Spinal cord (tissue), 10 donors: ENCODE measurements around the gene ELOVL5. TPM values are rescaled to one million over a fixed set of nuclear protein-coding genes. Genes with fewer than 3 reads are reported as not detected.

ENCODE experiments used
- DNase-seq, 6 donors: peaks; one replicate each; pipeline versions ENCODE4 v3.0.0 to v3.0.0-alpha.2; 2013 to 2015; ENCODE audit warnings: low spot score in 6 of 6, low read depth in 4 of 6
- H3K27ac ChIP-seq: one replicate; pipeline ENCODE4 v1.5.1; 2013; ENCODE audit warnings: low read depth, low read length, control low read depth
- H3K27me3 ChIP-seq: one replicate; pipeline ENCODE4 v1.6.1; 2013; ENCODE audit warnings: low read length; ENCODE audit not compliant: control insufficient read depth, insufficient read depth
- H3K36me3 ChIP-seq: one replicate; pipeline ENCODE4 v1.6.1; 2013; ENCODE audit warnings: low read length; ENCODE audit not compliant: control insufficient read depth, insufficient read depth
- H3K4me1 ChIP-seq: one replicate; pipeline ENCODE4 v1.6.1; 2013; ENCODE audit warnings: low read length; ENCODE audit not compliant: control insufficient read depth, insufficient read depth
- H3K4me3 ChIP-seq: one replicate; pipeline ENCODE4 v1.5.1; 2013; ENCODE audit warnings: low read depth, low read length, control low read depth
- H3K9me3 ChIP-seq: one replicate; pipeline ENCODE4 v1.6.1; 2013; ENCODE audit warnings: low read length; ENCODE audit not compliant: control insufficient read depth, insufficient read depth
- WGBS: methylation state at CpG from one replicate; pipeline ENCODE4 v1.1.5; 2013; ENCODE audit warnings: missing lambda C conversion rate; ENCODE audit not compliant: insufficient coverage; 5-methylcytosine and 5-hydroxymethylcytosine counted together
- polyA plus RNA-seq, 2 donors: library from polyadenylated mRNA; unstranded; fragments of 120-200 nt; gene quantifications; one replicate each; pipeline ENCODE4 v1.2.1, GENCODE V29; 2013; ENCODE audit not compliant: insufficient read length in 2 of 2
- total RNA-seq, 2 donors: library from RNA; depleted of rRNA in 1 of 2; stranded (reverse); fragments of 120-200 nt in 1 of 2; fragments of >200 nt in 1 of 2; gene quantifications; one replicate each; pipeline versions ENCODE4 v1.2.3 to v1.2.4, GENCODE V29; 2013 to 2014
- donor health status: healthy.

ELOVL5 gene
- total and polyA plus RNA-seq, 4 donors: 65.0 to 99.5 (median 87.6) TPM

DNA sequence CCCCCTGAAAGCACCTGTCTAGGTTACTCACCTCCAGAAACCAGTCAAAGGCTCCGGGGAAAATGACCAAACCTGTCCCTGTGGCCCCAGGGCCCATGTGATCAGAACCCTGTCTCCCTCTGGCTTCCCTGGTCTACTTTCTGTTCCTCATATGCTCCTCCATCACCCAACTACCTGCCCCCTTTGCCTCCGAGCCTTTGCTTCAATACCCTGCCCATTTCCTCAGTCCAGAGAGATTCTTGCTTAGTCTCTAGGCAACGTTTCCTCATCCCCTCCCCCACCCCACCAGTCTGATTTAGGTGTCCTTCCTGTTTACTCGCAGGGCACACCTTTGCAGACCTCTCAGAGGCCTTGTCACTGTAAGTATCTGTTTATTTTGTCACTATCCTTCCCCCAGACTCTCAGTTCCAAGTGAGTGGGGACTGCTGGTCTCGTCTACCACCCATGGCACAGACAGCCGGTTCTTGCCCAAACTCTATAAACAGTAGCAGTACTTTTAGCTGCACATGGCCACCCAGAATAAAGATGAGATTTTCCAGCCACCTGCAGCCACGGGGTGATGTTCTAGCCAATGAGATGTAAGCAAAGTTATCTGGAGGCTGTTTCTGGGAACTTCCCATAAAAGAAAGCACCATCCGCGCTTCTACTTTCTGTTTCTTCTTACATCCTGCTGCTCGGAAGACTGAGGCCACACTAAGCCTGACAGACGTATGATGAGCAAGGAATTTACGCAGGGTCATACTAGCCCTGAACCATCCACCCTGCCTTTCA lies 13.3 kb downstream of the ELOVL5 start:
- 69% methylated on average over 9 of the region's 12 CpGs for WGBS
- DNase-seq: no peak
- Histone ChIP-seq H3K4me3 (no peak overlapping the region), H3K36me3 (no peaks in the 10 kb centered on the region), H3K27me3 (no peaks in the 10 kb centered on the region), H3K4me1 (no peaks in the 10 kb centered on the region), H3K9me3 (no peaks in the 10 kb centered on the region), H3K27ac (no peak overlapping the region)

DNA sequence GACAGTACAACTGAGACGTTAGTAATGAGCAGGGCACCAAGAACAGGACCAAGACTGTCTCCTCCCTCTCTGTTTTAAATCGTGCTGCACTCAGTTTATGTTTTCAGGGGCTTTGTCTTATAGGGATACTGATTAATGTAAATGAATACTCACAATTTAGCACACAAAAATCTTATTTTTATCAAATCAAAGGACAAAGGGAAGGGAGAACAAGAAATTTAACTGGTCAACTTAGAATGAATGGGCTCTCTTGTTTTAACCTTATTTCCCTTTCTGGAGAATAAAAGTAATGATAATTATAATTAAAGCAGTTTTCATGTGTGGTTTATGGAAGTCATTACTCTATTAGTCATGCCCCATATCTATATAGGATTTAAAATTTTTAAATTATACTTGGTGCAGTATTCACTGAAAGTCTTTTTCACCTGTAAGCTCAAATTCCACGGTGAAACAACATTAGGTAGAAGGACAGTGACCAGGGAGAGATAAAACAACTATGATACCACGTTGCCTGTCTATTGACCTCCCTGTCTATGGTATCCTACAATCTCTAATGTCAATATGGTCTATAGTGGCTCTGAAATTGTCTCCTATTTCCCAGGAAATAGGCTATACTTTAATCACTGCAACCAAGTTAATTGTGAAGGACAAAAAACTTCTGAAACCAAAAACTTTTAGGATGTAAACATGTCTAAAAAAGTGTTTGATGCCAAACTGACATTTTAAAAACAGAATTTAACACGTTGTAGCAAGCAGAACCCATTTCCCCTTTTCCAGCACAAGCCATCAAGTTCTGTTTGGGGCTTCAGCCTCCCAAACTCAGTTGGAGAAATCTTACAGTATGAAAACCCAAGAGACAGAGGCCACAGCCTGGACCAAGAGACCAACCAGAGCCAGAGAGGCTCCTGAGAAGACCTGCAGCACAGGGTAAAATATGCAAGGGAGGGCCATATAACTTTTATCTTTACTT lies 15.0 kb downstream of the ELOVL5 start:
- Histone ChIP-seq H3K27me3 (no peaks in the 10 kb centered on the region), H3K27ac (no peak overlapping the region), H3K4me1 (no peaks in the 10 kb centered on the region), H3K4me3 (no peak overlapping the region), H3K9me3 (no peaks in the 10 kb centered on the region), H3K36me3 (no peaks in the 10 kb centered on the region)
- DNase-seq: no peak
- 79% methylated on average over 2 of the region's 5 CpGs for WGBS

DNA sequence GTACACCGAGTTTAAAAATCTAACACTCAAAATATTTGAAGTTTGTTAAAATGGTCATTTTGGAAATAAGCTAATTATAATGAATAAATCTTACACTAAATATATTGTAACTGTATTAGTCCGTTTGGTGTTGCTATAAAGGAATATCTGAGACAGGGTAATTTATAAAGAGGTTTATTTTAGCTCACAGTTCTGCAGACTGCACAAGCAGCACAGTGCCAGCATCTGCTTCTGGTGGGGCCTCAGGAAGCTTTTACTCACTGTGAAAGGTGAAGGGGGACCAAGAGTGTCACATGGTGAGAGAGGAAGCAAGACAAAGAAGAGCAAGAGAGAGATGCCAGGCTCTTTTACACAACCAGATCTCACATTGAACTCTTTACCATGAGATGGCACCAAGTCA lies 17.1 kb downstream of the ELOVL5 start:
- Histone ChIP-seq H3K4me3 (no peak overlapping the region), H3K9me3 (no peaks in the 10 kb centered on the region), H3K36me3 (no peaks in the 10 kb centered on the region), H3K27me3 (no peaks in the 10 kb centered on the region), H3K4me1 (no peaks in the 10 kb centered on the region), H3K27ac (no peak overlapping the region)
- WGBS: no CpG with 5 or more reads among the region's 2 CpGs
- DNase-seq: no peak

DNA sequence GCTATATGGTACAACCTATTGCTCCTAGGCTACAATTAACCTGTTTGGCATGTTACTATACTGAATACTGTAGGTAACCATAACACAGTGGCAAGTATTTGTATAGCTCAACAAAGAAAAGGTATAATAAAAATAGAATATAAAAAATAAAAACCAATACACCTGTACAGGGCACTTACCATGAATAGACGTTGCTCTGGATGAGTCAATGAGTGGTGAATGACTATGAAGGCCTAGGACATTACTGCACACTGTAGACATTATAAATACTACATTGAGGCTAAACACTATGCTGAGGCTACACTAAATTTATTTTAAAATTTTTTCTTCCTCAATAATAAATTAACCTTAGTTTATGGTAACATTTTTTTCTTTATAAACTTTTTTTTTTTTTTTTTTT lies 18.6 kb downstream of the ELOVL5 start:
- no CpG with 5 or more reads among the region's 1 CpG for WGBS

DNA sequence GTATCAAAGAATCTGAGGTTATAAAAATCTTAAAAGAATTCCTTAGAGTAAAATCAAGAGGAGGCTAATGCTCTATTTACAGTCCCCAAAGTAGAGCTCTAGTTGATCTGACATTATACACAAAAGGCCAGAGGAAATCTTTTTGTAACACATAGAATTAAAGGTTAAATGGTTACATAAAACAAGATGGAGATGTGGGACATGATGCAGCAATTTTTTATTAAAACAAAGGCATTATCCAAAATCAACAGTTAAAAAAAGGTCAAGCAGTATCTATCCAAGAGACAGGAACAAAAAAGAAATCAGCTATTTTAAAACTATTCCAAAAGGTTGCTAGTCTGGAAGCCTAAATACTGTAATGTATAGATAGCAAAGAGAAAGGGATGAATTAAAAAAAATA lies 20.4 kb downstream of the ELOVL5 start:
- H3K27ac ChIP-seq: no peak overlapping the region
- DNase-seq: no peak
- H3K9me3 ChIP-seq: no peaks in the 10 kb centered on the region
- H3K4me1 ChIP-seq: no peaks in the 10 kb centered on the region
- H3K27me3 ChIP-seq: no peaks in the 10 kb centered on the region
- H3K36me3 ChIP-seq: no peaks in the 10 kb centered on the region
- H3K4me3 ChIP-seq: no peak overlapping the region

More for the DNA sequence above, 18.6 kb downstream of the ELOVL5 start:
- Histone ChIP-seq H3K9me3 (no peaks in the 10 kb centered on the region), H3K4me1 (no peaks in the 10 kb centered on the region), H3K27me3 (no peaks in the 10 kb centered on the region), H3K36me3 (no peaks in the 10 kb centered on the region), H3K4me3 (no peak overlapping the region), H3K27ac (no peak overlapping the region)
- DNase-seq: no peak

DNA sequence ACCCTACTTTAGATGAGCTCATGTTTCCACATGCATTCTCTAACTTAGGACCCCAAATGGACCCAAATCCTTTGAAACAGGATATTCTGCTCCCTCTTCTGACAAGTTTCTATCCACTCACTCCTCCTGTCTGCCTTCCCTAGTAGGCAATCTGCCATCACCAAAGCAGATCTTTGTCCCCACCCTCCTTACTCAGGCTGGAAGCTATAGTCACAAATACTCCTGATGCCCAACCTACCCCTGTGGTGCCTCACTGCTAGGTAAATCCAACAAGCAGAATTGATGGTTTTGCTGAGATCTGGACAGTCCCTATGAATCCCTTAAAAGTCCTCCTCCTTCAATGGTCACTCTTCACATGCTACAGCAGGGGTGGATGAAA lies 21.7 kb downstream of the ELOVL5 start:
- Histone ChIP-seq H3K4me3 (no peak overlapping the region), H3K27ac (no peak overlapping the region), H3K4me1 (no peaks in the 10 kb centered on the region), H3K9me3 (no peaks in the 10 kb centered on the region), H3K36me3 (no peaks in the 10 kb centered on the region), H3K27me3 (no peaks in the 10 kb centered on the region)
- DNase-seq: no peak

DNA sequence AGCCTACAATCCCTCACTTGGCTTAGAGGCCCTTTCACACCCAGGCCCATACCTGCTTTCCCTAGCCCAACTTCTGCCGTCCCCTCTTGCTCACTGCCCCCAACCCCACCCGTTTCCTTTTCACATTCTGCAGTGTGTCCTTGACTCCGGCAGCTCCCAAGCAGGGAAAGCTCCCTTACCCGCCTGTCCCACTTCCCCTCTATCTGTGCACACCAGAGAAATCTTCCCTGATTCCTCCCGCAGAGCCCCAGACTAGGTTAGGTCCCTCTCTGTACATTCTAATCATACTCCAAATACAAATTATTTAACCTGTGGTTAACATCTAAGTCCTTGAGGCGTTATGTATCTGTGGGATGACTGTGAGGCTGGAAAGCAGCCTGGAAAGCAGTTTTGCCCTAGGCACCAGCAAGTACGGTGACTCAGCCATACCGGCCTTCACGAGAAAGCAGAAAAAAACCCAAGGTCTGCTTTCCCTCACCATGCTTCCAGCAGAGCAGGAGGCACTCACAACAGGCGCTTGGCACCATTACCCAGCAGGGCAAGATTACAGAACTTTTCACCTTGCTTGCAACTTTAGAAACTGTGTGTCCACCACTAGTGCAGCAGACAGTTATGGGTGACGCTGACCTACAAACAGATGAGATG lies 22.3 kb downstream of the ELOVL5 start:
- H3K9me3 ChIP-seq: no peaks in the 10 kb centered on the region
- H3K4me3 ChIP-seq: no peak overlapping the region
- no peak overlapping the region for H3K27ac ChIP-seq
- DNase-seq: no peak
- no peaks in the 10 kb centered on the region for H3K27me3 ChIP-seq
- no peaks in the 10 kb centered on the region for H3K4me1 ChIP-seq
- WGBS: 92% methylated on average over 10 of the region's 11 CpGs
- no peaks in the 10 kb centered on the region for H3K36me3 ChIP-seq

GRCh38 chr6:53325785-53326184 lies 23.0 kb downstream of the ELOVL5 start:
- H3K4me3 ChIP-seq: no peak overlapping the region
- no peaks in the 10 kb centered on the region for H3K4me1 ChIP-seq
- H3K27me3 ChIP-seq: no peaks in the 10 kb centered on the region
- WGBS: 92% methylated on average over 3 of the region's 6 CpGs
- DNase-seq: no peak
- no peaks in the 10 kb centered on the region for H3K36me3 ChIP-seq
- H3K27ac ChIP-seq: no peak overlapping the region
- no peaks in the 10 kb centered on the region for H3K9me3 ChIP-seq

- Histone ChIP-seq H3K27ac (no peak overlapping the region), H3K4me3 (no peak overlapping the region), H3K27me3 (no peaks in the 10 kb centered on the region), H3K4me1 (no peaks in the 10 kb centered on the region), H3K36me3 (no peaks in the 10 kb centered on the region), H3K9me3 (no peaks in the 10 kb centered on the region)
- WGBS: 50% methylated on average over 1 of the region's 8 CpGs
- DNase-seq: peak in 1 of 6 donors; percentile 53
Observed at GRCh38 chr6:53322188-53323029, 26.3 kb downstream of the ELOVL5 start.
